ENCODE data around the gene NEBL. TPM values are rescaled to one million over a fixed set of nuclear protein-coding genes. Genes with fewer than 3 reads are reported as not detected.
"Not testable (repeated sequence)": the region's sequence is repeated elsewhere in the genome, so short reads cannot be mapped to it uniquely, and the experiment has no call there.

The NEBL gene
- total RNA-seq (1.9 TPM), polyA plus RNA-seq (1 to 10 TPM; 1.2 to 2.6 (median 1.7) TPM)

GRCh38 chr10:20897146-20897825 lies at the start of gene NEBL:
NEBL (minus strand) TSS chr10:20897311; CDS start chr10:20897205, 106 bp downstream.
- DNase-seq (no peak), ATAC-seq (ENCODE audit: low read depth in 2 of 2) (no peak)
- Histone ChIP-seq H3K27ac (ENCODE audit: insufficient read depth, low read length, poor library complexity, severe bottlenecking) (no peak within 1 kb of the TSS), H3K4me1 (ENCODE audit: control insufficient read depth, insufficient read depth, low read length, poor library complexity, severe bottlenecking) (no peaks in the 10 kb centered on the region), H3K9me3 (ENCODE audit: control insufficient read depth in 2 of 2, low read length in 2 of 2) (no peaks in the 10 kb centered on the region), H3K27me3 (ENCODE audit: control insufficient read depth, insufficient read depth, low read length) (no peaks in the 10 kb centered on the region), H3K36me3 (ENCODE audit: control insufficient read depth, insufficient read depth, low read length) (no peaks in the 10 kb centered on the region), H3K4me3 (ENCODE audit: low read depth, low read length) (no peak within 1 kb of the TSS)
- no peak within 1 kb of the TSS for H3K27ac Mint-ChIP-seq
- no peak within 1 kb of the TSS for H3K4me3 Mint-ChIP-seq
- no peaks in the 10 kb centered on the region for H3K4me1 Mint-ChIP-seq
- H3K9me3 Mint-ChIP-seq, result peaks cover 0 to 3% (median 0%) of the 10 kb centered on the region in 7 donors
- no peaks in the 10 kb centered on the region for H3K36me3 Mint-ChIP-seq
- no peaks in the 10 kb centered on the region for H3K27me3 Mint-ChIP-seq

- no peak overlapping the region for H3K4me3 Mint-ChIP-seq
- H3K4me1 Mint-ChIP-seq, result peaks cover 0 to 13% (median 3%) of the 10 kb centered on the region in 4 donors
- no peak overlapping the region for H3K27ac Mint-ChIP-seq
- DNase-seq, result no peak
- no peak for ATAC-seq (ENCODE audit: low read depth in 2 of 2)
- Histone ChIP-seq H3K4me3 (ENCODE audit: low read depth, low read length) (no peak overlapping the region), H3K27me3 (ENCODE audit: control insufficient read depth, insufficient read depth, low read length) (no peaks in the 10 kb centered on the region), H3K36me3 (ENCODE audit: control insufficient read depth, insufficient read depth, low read length) (no peaks in the 10 kb centered on the region), H3K27ac (ENCODE audit: insufficient read depth, low read length, poor library complexity, severe bottlenecking) (no peak overlapping the region), H3K4me1 (ENCODE audit: control insufficient read depth, insufficient read depth, low read length, poor library complexity, severe bottlenecking) (no peaks in the 10 kb centered on the region), H3K9me3 (ENCODE audit: control insufficient read depth in 2 of 2, low read length in 2 of 2) (no peaks in the 10 kb centered on the region)
- no peaks in the 10 kb centered on the region for H3K27me3 Mint-ChIP-seq
- peaks cover 0 to 2% (median 0%) of the 10 kb centered on the region in 7 donors for H3K9me3 Mint-ChIP-seq
- no peaks in the 10 kb centered on the region for H3K36me3 Mint-ChIP-seq
Measured at GRCh38 chr10:20945546-20946332, 48.6 kb upstream of the NEBL start.

- DNase-seq (no peak), ATAC-seq (ENCODE audit: low read depth in 2 of 2) (no peak)
- H3K9me3 ChIP-seq (ENCODE audit: control insufficient read depth in 2 of 2, low read length in 2 of 2), result no peaks in the 10 kb centered on the region
- no peak overlapping the region for H3K27ac Mint-ChIP-seq
- no peak overlapping the region for H3K27ac ChIP-seq (ENCODE audit: insufficient read depth, low read length, poor library complexity, severe bottlenecking)
- peaks cover 0 to 11% (median 3%) of the 10 kb centered on the region in 4 donors for H3K4me1 Mint-ChIP-seq
- H3K4me3 ChIP-seq (ENCODE audit: low read depth, low read length), result no peak overlapping the region
- H3K27me3 Mint-ChIP-seq, result no peaks in the 10 kb centered on the region
- peaks cover 0 to 2% (median 0%) of the 10 kb centered on the region in 7 donors for H3K9me3 Mint-ChIP-seq
- H3K4me1 ChIP-seq (ENCODE audit: control insufficient read depth, insufficient read depth, low read length, poor library complexity, severe bottlenecking), result no peaks in the 10 kb centered on the region
- H3K36me3 ChIP-seq (ENCODE audit: control insufficient read depth, insufficient read depth, low read length), result no peaks in the 10 kb centered on the region
- H3K36me3 Mint-ChIP-seq, result no peaks in the 10 kb centered on the region
- H3K4me3 Mint-ChIP-seq, result no peak overlapping the region
- H3K27me3 ChIP-seq (ENCODE audit: control insufficient read depth, insufficient read depth, low read length), result no peaks in the 10 kb centered on the region
Measured at GRCh38 chr10:20944789-20945502, 47.8 kb upstream of the NEBL start.

- H3K9me3 ChIP-seq (ENCODE audit: control insufficient read depth in 2 of 2, low read length in 2 of 2); H3K4me1 ChIP-seq (ENCODE audit: control insufficient read depth, insufficient read depth, low read length, poor library complexity, severe bottlenecking); H3K27me3 Mint-ChIP-seq; H3K4me3 Mint-ChIP-seq; H3K4me3 ChIP-seq (ENCODE audit: low read depth, low read length); ATAC-seq (ENCODE audit: low read depth in 2 of 2); H3K27ac Mint-ChIP-seq; DNase-seq; H3K27ac ChIP-seq (ENCODE audit: insufficient read depth, low read length, poor library complexity, severe bottlenecking); H3K27me3 ChIP-seq (ENCODE audit: control insufficient read depth, insufficient read depth, low read length); H3K36me3 Mint-ChIP-seq; H3K4me1 Mint-ChIP-seq; H3K36me3 ChIP-seq (ENCODE audit: control insufficient read depth, insufficient read depth, low read length); H3K9me3 Mint-ChIP-seq: not testable (repeated sequence)
Measured at GRCh38 chr10:20939414-20939813, 42.3 kb upstream of the NEBL start.

GRCh38 chr10:20936396-20936795 lies 39.3 kb upstream of the NEBL start:
- no peak overlapping the region for H3K4me3 Mint-ChIP-seq
- Histone ChIP-seq H3K27ac (ENCODE audit: insufficient read depth, low read length, poor library complexity, severe bottlenecking) (no peak overlapping the region), H3K27me3 (ENCODE audit: control insufficient read depth, insufficient read depth, low read length) (no peaks in the 10 kb centered on the region), H3K36me3 (ENCODE audit: control insufficient read depth, insufficient read depth, low read length) (no peaks in the 10 kb centered on the region), H3K4me3 (ENCODE audit: low read depth, low read length) (no peak overlapping the region), H3K4me1 (ENCODE audit: control insufficient read depth, insufficient read depth, low read length, poor library complexity, severe bottlenecking) (no peaks in the 10 kb centered on the region), H3K9me3 (ENCODE audit: control insufficient read depth in 2 of 2, low read length in 2 of 2) (no peaks in the 10 kb centered on the region)
- H3K4me1 Mint-ChIP-seq, result no peaks in the 10 kb centered on the region
- H3K27ac Mint-ChIP-seq, result no peak overlapping the region
- peaks cover 0 to 11% (median 4%) of the 10 kb centered on the region in 7 donors for H3K9me3 Mint-ChIP-seq
- no peaks in the 10 kb centered on the region for H3K27me3 Mint-ChIP-seq
- DNase-seq, result no peak
- H3K36me3 Mint-ChIP-seq, result no peaks in the 10 kb centered on the region
- ATAC-seq (ENCODE audit: low read depth in 2 of 2), result no peak

GRCh38 chr10:20935931-20936330 lies 38.8 kb upstream of the NEBL start:
- H3K9me3 ChIP-seq (ENCODE audit: control insufficient read depth in 2 of 2, low read length in 2 of 2), result no peaks in the 10 kb centered on the region
- Mint-ChIP-seq H3K4me3 (no peak overlapping the region), H3K27ac (no peak overlapping the region), H3K9me3 (peaks cover 0 to 11% (median 4%) of the 10 kb centered on the region in 7 donors), H3K36me3 (no peaks in the 10 kb centered on the region), H3K27me3 (no peaks in the 10 kb centered on the region), H3K4me1 (no peaks in the 10 kb centered on the region)
- H3K36me3 ChIP-seq (ENCODE audit: control insufficient read depth, insufficient read depth, low read length), result no peaks in the 10 kb centered on the region
- H3K27ac ChIP-seq (ENCODE audit: insufficient read depth, low read length, poor library complexity, severe bottlenecking), result no peak overlapping the region
- H3K4me3 ChIP-seq (ENCODE audit: low read depth, low read length), result no peak overlapping the region
- no peaks in the 10 kb centered on the region for H3K27me3 ChIP-seq (ENCODE audit: control insufficient read depth, insufficient read depth, low read length)
- DNase-seq (no peak), ATAC-seq (ENCODE audit: low read depth in 2 of 2) (no peak)
- H3K4me1 ChIP-seq (ENCODE audit: control insufficient read depth, insufficient read depth, low read length, poor library complexity, severe bottlenecking), result no peaks in the 10 kb centered on the region

- H3K27ac ChIP-seq (ENCODE audit: insufficient read depth, low read length, poor library complexity, severe bottlenecking), result no peak overlapping the region
- Mint-ChIP-seq H3K36me3 (no peaks in the 10 kb centered on the region), H3K9me3 (peaks cover 0 to 11% (median 4%) of the 10 kb centered on the region in 7 donors), H3K27me3 (no peaks in the 10 kb centered on the region), H3K27ac (no peak overlapping the region), H3K4me1 (no peaks in the 10 kb centered on the region), H3K4me3 (no peak overlapping the region)
- H3K36me3 ChIP-seq (ENCODE audit: control insufficient read depth, insufficient read depth, low read length), result no peaks in the 10 kb centered on the region
- H3K4me1 ChIP-seq (ENCODE audit: control insufficient read depth, insufficient read depth, low read length, poor library complexity, severe bottlenecking), result no peaks in the 10 kb centered on the region
- DNase-seq, result no peak
- no peak overlapping the region for H3K4me3 ChIP-seq (ENCODE audit: low read depth, low read length)
- no peak for ATAC-seq (ENCODE audit: low read depth in 2 of 2)
- H3K27me3 ChIP-seq (ENCODE audit: control insufficient read depth, insufficient read depth, low read length), result no peaks in the 10 kb centered on the region
- no peaks in the 10 kb centered on the region for H3K9me3 ChIP-seq (ENCODE audit: control insufficient read depth in 2 of 2, low read length in 2 of 2)
Measured at GRCh38 chr10:20935301-20935700, 38.2 kb upstream of the NEBL start.
